ENCODE results near the gene ANAPC7.
"Not testable (repeated sequence)": the region's sequence is repeated elsewhere in the genome, so short reads cannot be mapped to it uniquely, and the experiment has no call there.

ANAPC7 gene

GRCh38 chr12:110342157-110342556, 61.4 kb downstream of the ANAPC7 start:
- TF ChIP-seq CTCF (conservative IDR thresholded peaks at IDR 0.05) (no peak), ZFX (IDR thresholded peaks at IDR 0.05) (no peak)
- no peak overlapping the region for H3K27ac ChIP-seq

- H3K27ac ChIP-seq, result no peak overlapping the region
- no peak for TF ChIP-seq CTCF (conservative IDR thresholded peaks at IDR 0.05)
- no peak for TF ChIP-seq ZFX (IDR thresholded peaks at IDR 0.05)
These were observed 62.8 kb downstream of the ANAPC7 start for GRCh38 chr12:110340706-110341105.

- not testable (repeated sequence) for H3K27ac ChIP-seq
These were observed 63.2 kb downstream of the ANAPC7 start for GRCh38 chr12:110340261-110340660.

- no peak overlapping the region for H3K27ac ChIP-seq
- no peak for TF ChIP-seq CTCF (conservative IDR thresholded peaks at IDR 0.05)
These were observed 64.1 kb downstream of the ANAPC7 start for GRCh38 chr12:110339184-110339952.

GRCh38 chr12:110338754-110339153, 64.8 kb downstream of the ANAPC7 start:
- TF ChIP-seq ZFX (IDR thresholded peaks at IDR 0.05), result no peak
- no peak for TF ChIP-seq CTCF (conservative IDR thresholded peaks at IDR 0.05)
- peak overlapping the region; percentile 20; the same call in 1 of the 2 replicates for H3K27ac ChIP-seq

- TF ChIP-seq CTCF (conservative IDR thresholded peaks at IDR 0.05), result no peak
- TF ChIP-seq ZFX (IDR thresholded peaks at IDR 0.05), result no peak
- H3K27ac ChIP-seq, result peak overlapping the region; percentile 20; the same call in 1 of the 2 replicates
These were observed 65.4 kb downstream of the ANAPC7 start for GRCh38 chr12:110337912-110338710.

GRCh38 chr12:110335481-110336045, 67.9 kb downstream of the ANAPC7 start:
- no peak overlapping the region for H3K27ac ChIP-seq
- TF ChIP-seq CTCF (conservative IDR thresholded peaks at IDR 0.05), result no peak
- no peak for TF ChIP-seq ZFX (IDR thresholded peaks at IDR 0.05)
